GM12891 (cell line): ENCODE measurements around the gene NVL.

Experiments
- PAX5 ChIP-seq: IDR thresholded peaks from 2 replicates; pipeline ENCODE4 v1.6.1; 2011; ENCODE audit warnings: low read length, moderate library complexity, mild to moderate bottlenecking; ENCODE audit not compliant: insufficient read depth, severe bottlenecking
- POLR2A ChIP-seq: IDR thresholded peaks from 2 replicates; pipeline ENCODE4 v1.6.1; 2011; ENCODE audit warnings: low read depth, low read length, control low read depth
- POLR2AphosphoS5 ChIP-seq: IDR thresholded peaks from 2 replicates; pipeline ENCODE4 v1.6.1; 2011; ENCODE audit warnings: low read depth, low read length, control low read depth
- POU2F2 ChIP-seq: IDR thresholded peaks from 2 replicates; pipeline ENCODE4 v1.6.1; 2011; ENCODE audit warnings: low read depth, mild to moderate bottlenecking, control low read depth, low read length, moderate library complexity
- TAF1 ChIP-seq: IDR thresholded peaks from 2 replicates; pipeline ENCODE4 v1.6.1; 2011; ENCODE audit warnings: low read depth, low read length, control low read depth

- no peak for TF ChIP-seq POLR2A
- no peak for TF ChIP-seq POLR2AphosphoS5
- no peak for TF ChIP-seq PAX5
- TF ChIP-seq POU2F2: no peak
- TF ChIP-seq TAF1: no peak
Measured at GRCh38 chr1:224264321-224264720, 65.7 kb downstream of the NVL start.
